HFF-Myc (cell line): ENCODE data around the gene EPC2.
"Not testable (repeated sequence)": the region's sequence is repeated elsewhere in the genome, so short reads cannot be mapped to it uniquely, and the experiment has no call there.

Experiments
- DNase-seq: peaks from one replicate; pipeline ENCODE4 v3.0.0-alpha.2; 2011; ENCODE audit warnings: low read depth; ENCODE audit errors: extremely low read depth
- H3K4me3 ChIP-seq: replicated peaks from 2 replicates; pipeline ENCODE4 v1.5.1; 2011; ENCODE audit warnings: low read depth, mild to moderate bottlenecking, control low read depth, low read length
- TF ChIP-seq, protein P1 (sequence below): IDR thresholded peaks from 2 replicates; pipeline ENCODE4 v1.5.1; 2012; ENCODE audit warnings: mild to moderate bottlenecking, low read depth, low read length, control low read depth; ENCODE audit errors: missing control alignments

Gene EPC2

DNA sequence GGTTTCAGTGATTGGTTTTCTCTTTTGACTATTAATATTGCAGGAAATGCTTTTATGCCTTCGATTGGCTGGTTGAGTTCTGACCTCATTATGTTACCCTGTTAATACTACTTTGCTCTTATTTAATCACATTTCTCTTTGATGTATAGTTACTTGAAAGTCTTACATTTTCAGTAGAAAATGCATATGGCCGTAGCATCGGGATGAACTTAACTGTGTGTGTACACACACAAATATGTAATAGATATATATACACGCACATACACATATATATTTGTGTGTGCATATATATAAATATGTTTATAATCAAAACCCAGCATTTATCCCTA is 1.6 kb downstream of the EPC2 start:
- H3K4me3 ChIP-seq, result peak overlapping the region; percentile 88
- DNase-seq, result no peak
- TF ChIP-seq, protein P1, sequence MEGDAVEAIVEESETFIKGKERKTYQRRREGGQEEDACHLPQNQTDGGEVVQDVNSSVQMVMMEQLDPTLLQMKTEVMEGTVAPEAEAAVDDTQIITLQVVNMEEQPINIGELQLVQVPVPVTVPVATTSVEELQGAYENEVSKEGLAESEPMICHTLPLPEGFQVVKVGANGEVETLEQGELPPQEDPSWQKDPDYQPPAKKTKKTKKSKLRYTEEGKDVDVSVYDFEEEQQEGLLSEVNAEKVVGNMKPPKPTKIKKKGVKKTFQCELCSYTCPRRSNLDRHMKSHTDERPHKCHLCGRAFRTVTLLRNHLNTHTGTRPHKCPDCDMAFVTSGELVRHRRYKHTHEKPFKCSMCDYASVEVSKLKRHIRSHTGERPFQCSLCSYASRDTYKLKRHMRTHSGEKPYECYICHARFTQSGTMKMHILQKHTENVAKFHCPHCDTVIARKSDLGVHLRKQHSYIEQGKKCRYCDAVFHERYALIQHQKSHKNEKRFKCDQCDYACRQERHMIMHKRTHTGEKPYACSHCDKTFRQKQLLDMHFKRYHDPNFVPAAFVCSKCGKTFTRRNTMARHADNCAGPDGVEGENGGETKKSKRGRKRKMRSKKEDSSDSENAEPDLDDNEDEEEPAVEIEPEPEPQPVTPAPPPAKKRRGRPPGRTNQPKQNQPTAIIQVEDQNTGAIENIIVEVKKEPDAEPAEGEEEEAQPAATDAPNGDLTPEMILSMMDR, result no peak

DNA sequence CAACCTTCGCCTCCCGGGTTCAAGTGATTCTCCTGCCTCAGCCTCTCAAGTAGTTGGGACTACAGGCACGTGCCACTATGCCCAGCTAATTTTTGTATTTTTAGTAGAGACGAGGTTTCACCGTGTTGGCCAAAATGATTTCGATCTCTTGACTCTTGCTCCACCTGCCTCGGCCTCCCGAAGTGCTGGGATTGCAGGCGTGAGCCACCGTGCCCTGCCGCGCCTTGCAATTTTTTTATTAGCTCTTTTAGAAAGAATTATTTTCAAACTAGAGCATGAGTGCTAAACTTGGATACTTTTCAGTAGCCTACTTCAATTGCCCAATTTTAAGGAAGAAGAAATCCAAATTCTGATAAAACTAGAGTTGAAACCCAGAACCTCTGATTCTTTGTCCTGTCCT is 3.2 kb downstream of the EPC2 start:
- DNase-seq, H3K4me3 ChIP-seq: not testable (repeated sequence)

DNA sequence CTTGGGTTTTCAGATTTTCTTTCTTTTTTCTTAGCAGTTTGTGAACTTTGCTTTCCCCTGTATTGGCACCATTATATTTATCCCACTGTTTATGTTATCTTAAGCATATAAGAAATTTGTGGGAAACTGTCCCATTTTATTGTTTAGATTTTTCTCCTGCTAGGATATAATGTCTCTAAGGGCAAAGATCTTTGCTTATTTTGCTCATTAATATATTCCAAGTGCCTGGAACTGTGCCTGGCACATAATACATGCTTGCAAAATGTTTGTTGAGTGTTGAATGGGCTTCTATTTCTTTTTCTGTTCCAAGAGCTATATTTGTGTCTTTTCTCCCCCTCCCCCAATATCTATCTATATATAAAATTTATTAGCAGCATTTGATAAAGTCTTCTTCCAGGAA is 5.4 kb downstream of the EPC2 start:
- TF ChIP-seq, protein P1, result no peak
- no peak overlapping the region for H3K4me3 ChIP-seq
- no peak for DNase-seq

DNA sequence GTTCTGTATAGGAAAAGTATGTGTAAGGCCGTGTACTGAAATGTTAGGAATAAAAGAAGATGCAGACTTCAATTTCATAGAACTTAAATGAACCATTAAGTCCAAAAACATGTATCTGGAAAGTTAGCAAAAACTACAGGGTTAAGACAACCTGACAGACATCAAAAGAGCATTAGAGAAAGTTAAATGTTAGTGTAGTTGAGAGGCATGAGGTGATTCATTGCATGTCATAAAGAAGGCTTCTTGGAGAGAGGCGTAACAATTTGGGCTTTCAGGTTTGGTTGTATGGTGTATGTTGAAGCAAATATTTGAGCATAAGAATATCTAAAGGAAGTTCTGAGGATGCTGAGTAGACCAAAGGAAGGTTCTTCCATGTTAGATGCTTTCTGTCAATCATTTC is 6.3 kb downstream of the EPC2 start:
- no peak for DNase-seq
- no peak overlapping the region for H3K4me3 ChIP-seq
- TF ChIP-seq, protein P1, result no peak

DNA sequence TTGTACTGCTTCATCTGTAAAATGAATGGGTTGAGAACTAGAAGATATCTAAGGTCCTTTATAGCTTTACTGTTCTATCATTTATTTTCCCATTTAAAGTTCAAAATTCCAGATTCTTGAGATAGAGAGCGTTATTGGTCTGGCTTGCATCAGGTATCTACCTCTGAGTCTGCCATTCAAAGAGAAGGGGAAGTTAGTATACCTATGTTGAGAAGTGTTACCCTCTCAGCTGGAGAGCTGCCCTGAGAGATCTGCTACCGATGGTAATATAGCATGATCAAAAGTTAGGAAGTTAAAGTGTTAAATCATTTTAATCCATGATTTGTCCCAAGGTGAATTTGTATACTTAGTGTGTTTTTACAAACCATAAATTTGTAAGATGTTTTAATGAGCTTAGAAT is 7.4 kb downstream of the EPC2 start:
- TF ChIP-seq, protein P1, result no peak
- H3K4me3 ChIP-seq, result no peak overlapping the region
- no peak for DNase-seq

DNA sequence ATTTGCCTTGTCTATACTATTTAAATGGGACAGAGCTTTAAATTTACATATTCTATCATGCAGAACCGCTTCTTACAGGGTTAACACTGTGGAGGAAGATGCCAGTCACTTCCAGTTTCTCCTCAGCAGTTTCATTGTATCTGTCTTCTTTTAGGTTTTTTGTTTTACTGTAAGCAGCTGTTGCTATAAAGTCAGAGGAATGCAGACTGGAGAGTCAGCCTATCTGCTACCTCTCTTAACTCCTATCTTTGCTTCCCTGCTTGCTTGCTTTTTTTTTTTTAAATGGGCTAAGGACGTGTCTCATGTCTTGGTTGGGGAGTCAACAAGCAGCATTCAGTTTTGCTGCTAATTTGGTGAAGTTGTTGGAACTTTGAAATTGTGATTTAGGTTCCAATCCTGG is 8.9 kb downstream of the EPC2 start:
- TF ChIP-seq, protein P1, result no peak
- H3K4me3 ChIP-seq, result no peak overlapping the region
- DNase-seq, result no peak

DNA sequence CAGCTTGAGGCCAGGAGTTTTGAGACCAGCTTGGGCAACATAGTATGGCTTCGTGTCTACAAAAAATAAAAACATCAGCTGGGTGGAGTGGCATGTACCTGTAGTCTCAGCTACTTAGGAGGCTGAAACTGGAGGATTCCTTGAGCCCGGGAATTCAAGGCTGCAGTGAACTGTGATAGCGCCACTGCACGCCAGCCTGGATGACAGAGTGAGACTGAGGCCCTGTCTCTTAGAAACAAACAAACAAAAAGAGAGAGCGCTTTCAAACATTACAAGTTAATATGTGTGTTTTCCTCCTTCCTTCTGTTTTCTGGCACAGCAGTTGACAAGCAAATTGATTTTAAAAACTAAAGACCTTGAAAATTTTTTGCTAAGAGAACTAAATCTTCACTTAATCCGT is 9.9 kb downstream of the EPC2 start:
- TF ChIP-seq, protein P1, result no peak
- no peak overlapping the region for H3K4me3 ChIP-seq
- no peak for DNase-seq
